Heart right ventricle (tissue), 16 donors: Measurements from ENCODE around the gene CDC42EP2. TPM values are rescaled to one million over a fixed set of nuclear protein-coding genes. Genes with fewer than 3 reads are reported as not detected.

Source experiments
- ATAC-seq, 8 donors: fragments of 200-7000 bp; cut with Tn5 transposase; one replicate each; pipeline ENCODE4 v1.9.1; 2020; ENCODE audit warnings: mild to moderate bottlenecking in 8 of 8, moderate library complexity in 8 of 8, moderate number of reproducible peaks in 1 of 8
- DNase-seq, 2 donors: peaks; one replicate each; pipeline ENCODE4 v3.0.0-alpha.2; 2020
- H3K27ac ChIP-seq, 10 donors: fragments of 200-600 bp; sonication (generic) in 2 of 10; one replicate each; pipeline versions ENCODE4 v1.5.0 to v1.8.0; 2020 to 2022; ENCODE audit warnings: mild to moderate bottlenecking in 3 of 10
- H3K27me3 ChIP-seq, 7 donors: fragments of 200-600 bp; one replicate each; pipeline ENCODE4 v1.8.0; 2021 to 2022; ENCODE audit warnings: mild to moderate bottlenecking in 2 of 7
- H3K36me3 ChIP-seq, 9 donors: fragments of 200-600 bp; sonication (generic) in 1 of 9; one replicate each; pipeline versions ENCODE4 v1.5.0 to v1.8.0; 2020 to 2022; ENCODE audit warnings: mild to moderate bottlenecking in 2 of 9
- H3K4me1 ChIP-seq, 9 donors: fragments of 200-600 bp; sonication (generic) in 1 of 9; one replicate each; pipeline versions ENCODE4 v1.5.0 to v1.8.0; 2020 to 2022; ENCODE audit warnings: mild to moderate bottlenecking in 4 of 9
- H3K4me3 ChIP-seq, 10 donors: fragments of 200-600 bp; sonication (generic) in 2 of 10; one replicate each; pipeline versions ENCODE4 v1.5.0 to v1.8.0; 2020 to 2022; ENCODE audit warnings: mild to moderate bottlenecking in 7 of 10, moderate library complexity in 2 of 10
- H3K9me3 ChIP-seq, 11 donors: fragments of 200-600 bp in 10 of 11; sonication (generic) in 2 of 11; one replicate each; pipeline versions ENCODE4 v1.5.0 to v1.8.0; 2013 to 2022; ENCODE audit warnings: mild to moderate bottlenecking in 2 of 11, control low read depth in 1 of 11, moderate library complexity in 1 of 11
- CTCF ChIP-seq, 9 donors: fragments of 200-600 bp; sonication (generic) in 2 of 9; IDR thresholded peaks; one replicate each; pipeline versions ENCODE4 v1.5.0 to v1.8.0; 2021 to 2022; ENCODE audit warnings: antibody characterized with exemption in 9 of 9, mild to moderate bottlenecking in 5 of 9, moderate library complexity in 1 of 9
- WGBS, 2 donors: extraction: QIAGEN DNeasy Blood & Tissue Kit; methylation state at CpG; one replicate each; pipeline ENCODE4 v1.1.7; 2013; ENCODE audit warnings: inconsistent platforms in 1 of 2; 5-methylcytosine and 5-hydroxymethylcytosine counted together
- intact Hi-C, 10 donors: fragments of 100-400 bp; cut with DNase I; formaldehyde crosslinking; loops; one replicate each; pipeline versions ENCODE4 v1.11.1 to v1.14.2; 2022
- polyA plus RNA-seq, 2 donors: library from polyadenylated mRNA; stranded (reverse); fragments of 200-250 nt; gene quantifications; one replicate each; pipeline ENCODE4 v1.2.3, GENCODE V29; 2013
- total RNA-seq, 10 donors: library from RNA; stranded (reverse); fragmentation: NEBNext Ultra II Directional in 3 of 10; extraction: Animal tissue kit (Norgen Biotek cat#: 25700) in 3 of 10; gene quantifications; one replicate each; pipeline versions ENCODE4 v1.2.1 to v1.2.4, GENCODE V29; 2021 to 2023
- donor health status: Arrhythmogenic right ventricular cardiomyopathy.
- donor health status: ischemic (EF 13 %, LVEDD 7.1; RV severe dilation, severe dysfunction).
- donor health status: healthy with polysubstance abuse.
- donor health status: DM: no; HTN: yes; CAD: no.
- donor health status: DM: no; HTN: no; CAD: no.
- donor health status: ischemic (EF 25% LVEDD 6.9; RV normal size, moderate dysfunction).
- donor health status: ischemic (EF 25% LVEDD 5.7; RV mildly dilated, moderate dysfunction).
- donor health status: healthy.
- donor health status: DM: yes; HTN: yes; CAD: no.
- donor health status: Ischemic cardiomyopathy.
- donor health status: ischemic (EF 35%, LVEDD 5.7; RV mildly dilated, moderate dysfunction).
- donor health status: nonischemic (EF 11% LVEDD 7.7; RV severe dilation, severe dysfunction).
- donor health status: DM: yes; HTN: yes; CAD: no.
- donor health status: PGD.
- donor health status: ischemic (EF 29% LVEDD 5.4; RV normal size, mild dysfunction).
- donor health status: nonischemic (EF 23%, LVEDD 6.1; RV moderate dilation, normal function).

The CDC42EP2 gene
- total and polyA plus RNA-seq, 12 donors: 3.9 to 21.9 (median 9.9) TPM

DNA sequence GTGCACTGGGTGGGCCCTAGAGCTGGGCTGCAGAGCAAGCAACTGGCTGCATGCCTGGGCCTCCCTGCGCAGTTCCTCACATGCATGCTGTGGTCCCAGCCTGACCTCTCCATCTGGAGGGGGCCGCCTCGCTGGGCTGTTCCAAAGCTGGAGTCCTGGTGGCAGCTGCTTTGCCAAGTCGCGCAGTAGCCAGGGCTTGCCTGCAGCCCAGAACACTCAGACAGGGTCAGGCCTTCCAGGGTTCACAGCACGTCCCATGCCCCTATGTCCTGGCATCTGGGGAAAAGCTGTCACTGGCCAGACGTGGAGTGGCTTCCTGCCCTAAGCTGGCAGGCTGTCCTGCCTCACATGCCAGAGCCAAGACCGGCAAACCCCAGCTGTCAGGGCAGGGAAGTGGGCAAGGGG is 16.5 kb upstream of the CDC42EP2 start:
- Histone ChIP-seq H3K36me3 (peaks cover 0 to 46% (median 3%) of the 10 kb centered on the region in 9 donors), H3K27me3 (no peaks in the 10 kb centered on the region), H3K9me3 (no peaks in the 10 kb centered on the region), H3K4me3 (peak overlapping the region in 2 of 10 donors; percentile 19 to 20), H3K27ac (peak overlapping the region; percentile 81 to 94 (median 83)), H3K4me1 (peaks cover 21 to 82% (median 53%) of the 10 kb centered on the region in 9 donors)
- ATAC-seq: peak; percentile 72 to 89 (median 81)
- no peak for TF ChIP-seq CTCF (IDR thresholded peaks at IDR 0.05)
- peak; percentile 84 to 91 for DNase-seq
- WGBS, 2 donors: 28 to 35% methylated on average over 8 of the region's 8 CpGs
- intact Hi-C loops: no loop called here

DNA sequence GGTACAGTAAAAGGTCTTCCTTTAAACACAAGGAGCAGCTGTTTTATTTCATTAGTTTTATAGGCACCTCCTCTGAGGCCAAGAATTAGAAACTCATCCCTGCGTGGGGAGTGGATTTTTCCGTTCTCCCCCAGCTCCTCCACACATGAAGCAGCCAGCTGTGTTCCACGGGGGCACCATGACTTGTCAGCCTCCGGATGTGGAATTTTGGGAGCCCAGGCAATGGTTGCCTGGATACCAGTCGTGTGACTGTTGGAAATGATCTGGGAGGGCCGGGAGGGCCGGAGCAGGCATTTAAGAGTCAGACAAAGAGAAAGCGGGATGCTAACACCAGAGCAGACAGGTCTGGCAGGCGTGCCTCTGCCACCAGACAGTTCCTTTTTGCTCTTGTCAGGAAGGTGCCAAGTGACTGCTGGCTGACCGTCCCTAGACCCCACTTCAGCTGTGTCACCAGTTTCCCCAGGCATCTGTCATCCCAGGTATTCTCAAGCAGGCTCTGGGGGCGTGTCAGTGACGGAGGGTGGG is 15.9 kb upstream of the CDC42EP2 start:
- H3K27me3 ChIP-seq: no peaks in the 10 kb centered on the region
- H3K4me1 ChIP-seq: peaks cover 21 to 76% (median 49%) of the 10 kb centered on the region in 9 donors
- 44 to 46% methylated on average over 12 of the region's 12 CpGs for WGBS, 2 donors
- TF ChIP-seq CTCF (IDR thresholded peaks at IDR 0.05): no peak
- intact Hi-C loops: no loop called here
- DNase-seq (peak; percentile 60 to 77), ATAC-seq (peak; percentile 34 to 56 (median 54))
- no peaks in the 10 kb centered on the region for H3K9me3 ChIP-seq
- peak overlapping the region; percentile 81 to 94 (median 83) for H3K27ac ChIP-seq
- H3K4me3 ChIP-seq: peak overlapping the region in 3 of 10 donors; percentile 2 to 20 (median 19)
- peaks cover 0 to 44% (median 3%) of the 10 kb centered on the region in 9 donors for H3K36me3 ChIP-seq

DNA sequence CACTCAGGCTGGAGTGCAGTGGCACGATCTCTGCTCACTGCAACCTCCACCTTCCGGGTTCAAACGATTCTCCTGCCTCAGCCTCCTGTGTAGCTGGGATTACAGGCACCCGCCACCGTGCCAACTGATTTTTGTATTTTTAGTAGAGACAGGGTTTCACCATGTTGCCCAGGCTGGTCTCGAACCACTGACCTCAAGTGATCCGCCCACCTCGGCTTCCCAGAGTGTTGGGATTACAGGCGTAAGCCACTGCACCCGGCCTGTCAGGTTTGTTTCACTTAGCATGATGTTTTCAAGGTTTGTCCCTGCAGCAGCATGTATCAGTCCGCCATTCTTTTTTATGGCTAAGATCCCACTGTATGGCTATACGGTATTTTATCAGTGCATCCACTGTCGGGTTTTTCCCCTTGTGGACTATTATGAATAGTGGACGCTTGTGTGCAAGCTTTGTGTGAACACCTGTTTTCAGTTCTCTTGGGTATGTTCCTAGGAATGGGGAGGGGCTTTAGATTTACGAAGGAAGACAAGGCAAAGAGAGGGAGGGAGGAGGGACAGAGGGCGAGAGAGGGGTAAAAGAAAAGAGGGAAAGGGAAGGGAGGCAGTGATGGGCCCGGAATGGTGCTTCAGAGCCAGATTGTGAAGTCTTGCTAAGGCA is 13.9 kb upstream of the CDC42EP2 start:
- H3K27me3 ChIP-seq: no peaks in the 10 kb centered on the region
- peaks cover 0 to 30% (median 0%) of the 10 kb centered on the region in 9 donors for H3K36me3 ChIP-seq
- WGBS, 2 donors: 91% methylated on average over 17 of the region's 17 CpGs
- TF ChIP-seq CTCF (IDR thresholded peaks at IDR 0.05): no peak
- no peak overlapping the region for H3K4me3 ChIP-seq
- DNase-seq (no peak), ATAC-seq (no peak)
- intact Hi-C loops: loop anchor here in 1 of 10 donors (2.0 kb wide), 1 partner anchor 14 kb away; the partner anchor contains the start of gene CDC42EP2
- peak overlapping the region in 5 of 10 donors; percentile 2 to 61 (median 46) for H3K27ac ChIP-seq
- peaks cover 16 to 59% (median 48%) of the 10 kb centered on the region in 9 donors for H3K4me1 ChIP-seq
- no peaks in the 10 kb centered on the region for H3K9me3 ChIP-seq

DNA sequence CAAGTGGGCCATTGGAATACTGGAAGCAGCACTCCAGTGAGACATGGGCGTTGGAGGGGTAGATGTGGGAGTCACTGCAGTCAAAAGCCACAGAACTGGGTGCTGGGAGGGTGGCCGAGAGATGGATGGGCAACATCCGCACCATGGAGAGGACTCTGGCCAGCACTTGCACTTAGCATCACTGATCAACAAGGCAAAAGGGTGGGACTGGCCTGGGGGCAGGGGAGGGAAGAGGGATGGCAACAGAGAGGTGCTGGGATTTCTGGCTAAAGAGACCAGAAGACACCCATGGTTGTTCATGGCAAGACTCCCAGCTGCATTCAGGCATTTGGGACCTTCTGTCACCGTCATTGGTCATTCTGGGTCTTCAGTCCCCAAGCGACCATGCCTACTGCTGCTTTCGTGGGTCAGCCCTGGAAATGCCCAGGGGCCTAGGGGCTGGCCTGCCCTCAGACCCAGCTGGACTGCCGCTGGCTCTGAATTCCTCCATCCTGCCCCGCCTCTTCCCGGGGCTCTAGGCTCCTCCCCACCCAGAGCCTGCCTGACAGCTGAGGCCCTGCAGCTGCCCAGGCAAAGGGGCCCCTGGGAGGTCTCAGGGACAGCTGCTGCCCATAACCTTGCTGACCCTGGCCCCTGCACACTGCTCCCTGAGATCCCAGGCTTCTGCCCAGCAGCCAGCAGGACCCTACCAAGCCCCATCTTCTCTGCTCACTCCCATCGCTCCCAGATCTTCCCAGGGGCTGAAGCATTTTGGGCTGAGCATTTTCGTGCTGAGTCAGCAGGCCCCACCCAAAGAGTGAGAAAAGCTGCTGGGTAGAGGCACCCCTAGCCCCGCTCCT is 13.0 kb upstream of the CDC42EP2 start:
- no peaks in the 10 kb centered on the region for H3K9me3 ChIP-seq
- no peak overlapping the region for H3K4me3 ChIP-seq
- no peak for TF ChIP-seq CTCF (IDR thresholded peaks at IDR 0.05)
- H3K27ac ChIP-seq: peak overlapping the region in 9 of 10 donors; percentile 2 to 63 (median 46)
- DNase-seq: peak; percentile 56 to 82
- H3K36me3 ChIP-seq: peaks cover 0 to 21% (median 0%) of the 10 kb centered on the region in 9 donors
- ATAC-seq: peak; percentile 31 to 62 (median 52)
- 49 to 53% methylated on average over 12 of the region's 12 CpGs for WGBS, 2 donors
- no peaks in the 10 kb centered on the region for H3K27me3 ChIP-seq
- peaks cover 16 to 50% (median 43%) of the 10 kb centered on the region in 9 donors for H3K4me1 ChIP-seq
- intact Hi-C loops: loop anchor here in 1 of 10 donors (2.0 kb wide), 1 partner anchor 13 kb away; the partner anchor contains the start of gene CDC42EP2
